GM18520 (cell line): Measurements from ENCODE around the gene CCNYL1.

Experiments used
- ATAC-seq: cut with Tn5 transposase; IDR thresholded peaks from one replicate; pipeline ENCODE4 v1.9.1; 2021; ENCODE audit not compliant: unreplicated experiment

The CCNYL1 gene

DNA sequence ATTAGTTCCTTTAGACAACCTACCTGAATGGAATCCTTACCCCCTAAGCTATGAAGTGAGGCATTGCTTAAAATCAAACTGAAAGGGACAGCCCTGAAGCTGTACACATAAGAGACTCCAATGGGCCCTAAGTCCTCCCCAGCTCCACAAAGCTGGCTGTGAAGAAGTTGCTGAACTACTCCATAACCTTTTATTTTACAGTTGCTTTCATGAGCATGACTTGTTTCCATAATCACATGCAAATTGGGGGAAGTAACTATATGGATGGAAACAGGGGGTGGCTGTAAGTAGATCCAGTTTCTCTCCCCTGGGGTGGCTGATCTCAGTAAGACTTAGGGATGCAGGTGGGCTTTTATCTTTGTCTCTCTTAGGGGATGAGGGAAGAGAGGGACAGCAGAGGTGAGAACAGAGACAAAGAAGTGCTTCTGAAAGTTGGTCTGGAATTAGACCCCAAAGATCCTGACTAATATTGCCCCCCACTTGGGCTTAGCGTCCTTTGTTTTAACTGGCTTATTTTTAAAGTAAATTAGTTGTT lies 52.7 kb downstream of the CCNYL1 start:
- ATAC-seq, result no peak

DNA sequence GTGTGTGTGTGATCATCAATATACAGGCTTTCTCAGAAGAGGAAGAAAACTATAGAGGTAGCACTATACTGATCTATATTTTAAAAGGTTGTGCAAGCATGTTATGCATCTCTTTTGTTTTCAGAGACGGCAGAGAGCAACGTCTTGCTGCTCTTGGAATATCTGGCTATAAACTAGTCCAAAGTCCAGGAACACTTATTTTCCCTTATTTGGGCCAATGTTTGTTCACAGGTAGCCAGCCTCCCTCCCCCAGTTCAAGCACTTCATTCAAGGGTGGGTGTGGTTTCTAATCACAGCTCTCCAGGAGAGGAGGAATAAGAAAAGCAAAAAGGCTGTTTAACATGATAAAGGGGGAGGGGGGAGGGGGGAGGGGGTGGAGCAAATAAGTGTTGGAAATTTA lies 54.1 kb downstream of the CCNYL1 start:
- ATAC-seq, result no peak

DNA sequence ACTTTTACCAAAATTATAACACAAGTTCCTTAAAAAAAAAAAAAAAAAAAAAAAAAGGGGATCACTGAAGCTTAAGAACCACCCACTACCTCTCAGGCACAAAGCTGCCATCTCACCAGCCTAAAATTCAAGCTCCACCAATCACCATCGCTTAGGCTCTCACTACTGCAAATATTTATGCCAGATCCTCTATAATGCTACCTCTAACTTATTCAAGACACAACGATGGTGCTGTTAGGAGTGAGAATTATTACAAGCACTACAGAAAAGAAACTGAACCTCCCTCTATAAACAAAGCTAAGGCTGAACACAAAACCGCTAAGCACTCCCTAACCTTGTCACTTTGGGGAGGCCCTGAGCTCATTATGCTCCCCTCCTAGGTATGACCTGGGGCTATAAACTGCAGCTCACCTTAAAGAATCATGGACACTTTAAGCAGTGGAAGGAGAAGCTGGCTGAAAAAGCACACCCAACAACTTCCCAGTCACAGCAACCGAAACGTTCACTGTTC lies 54.7 kb downstream of the CCNYL1 start:
- no peak for ATAC-seq

DNA sequence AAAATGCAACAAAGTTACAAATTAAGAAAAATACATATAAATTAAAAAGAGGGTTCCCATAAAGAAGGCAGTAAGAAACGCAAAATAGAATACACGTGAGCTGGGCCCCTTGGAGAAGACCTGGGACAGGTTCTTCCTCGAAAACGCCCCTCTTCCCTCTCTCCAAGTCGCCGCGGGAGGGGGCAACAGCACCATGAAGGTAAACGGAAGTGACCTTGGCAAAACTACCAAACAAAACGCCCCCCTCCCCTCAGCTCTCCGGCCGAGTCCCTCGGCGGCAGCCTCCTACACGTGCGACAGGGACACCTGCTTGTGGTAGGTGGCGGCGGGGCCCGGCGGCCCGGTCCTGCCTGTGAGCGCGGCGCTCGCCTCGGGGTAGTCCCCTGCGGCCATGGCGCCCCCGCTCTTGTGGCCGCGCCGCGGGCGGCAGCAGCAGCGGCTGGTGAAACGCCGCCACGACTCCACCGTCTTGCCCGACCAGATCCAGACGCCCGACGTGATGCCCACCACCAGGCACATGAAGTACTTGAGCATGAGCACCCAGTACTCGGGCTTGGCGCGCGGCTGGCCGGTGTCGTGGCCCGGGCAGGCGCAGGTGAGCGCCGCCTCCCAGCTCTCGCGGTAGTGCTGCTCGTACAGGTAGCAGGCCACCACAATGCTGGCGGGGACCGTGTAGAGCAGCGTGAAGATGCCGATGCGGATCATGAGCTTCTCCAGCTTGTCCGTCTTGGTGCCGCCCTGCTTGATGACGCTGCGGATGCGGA lies 55.4 kb downstream of the CCNYL1 start:
- no peak for ATAC-seq

DNA sequence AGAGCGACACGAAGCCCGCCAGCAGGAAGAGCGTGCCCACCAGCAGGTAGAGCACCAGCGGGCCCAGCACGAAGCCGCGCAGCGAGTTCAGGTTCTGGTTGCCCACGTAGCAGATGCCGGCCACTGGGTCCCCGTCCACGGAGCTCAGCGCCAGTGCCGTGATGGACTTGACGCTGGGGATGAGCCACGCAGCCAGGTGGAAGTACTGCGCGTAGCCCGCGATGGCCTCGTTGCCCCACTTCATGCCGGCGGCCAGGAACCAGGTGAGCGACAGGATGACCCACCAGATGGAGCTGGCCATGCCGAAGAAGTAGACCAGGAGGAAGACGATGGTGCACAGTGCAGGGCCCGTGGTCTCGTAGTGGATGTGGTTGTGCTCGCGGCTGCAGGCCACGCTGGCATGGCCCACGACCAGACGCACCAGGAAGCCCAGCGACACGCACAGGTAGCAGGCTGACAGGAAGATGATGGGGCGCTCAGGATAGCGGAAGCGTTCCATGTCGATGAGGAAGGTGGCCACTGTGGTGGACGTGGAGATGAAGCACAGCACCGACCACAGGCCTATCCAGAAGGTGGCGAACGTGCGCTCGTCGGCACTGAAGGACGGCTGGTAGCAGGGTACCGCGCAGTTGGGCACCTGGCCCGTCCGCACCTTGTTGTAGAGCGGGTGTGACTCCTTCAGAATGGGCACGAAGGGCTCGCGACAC lies 56.2 kb downstream of the CCNYL1 start:
- ATAC-seq, result no peak

DNA sequence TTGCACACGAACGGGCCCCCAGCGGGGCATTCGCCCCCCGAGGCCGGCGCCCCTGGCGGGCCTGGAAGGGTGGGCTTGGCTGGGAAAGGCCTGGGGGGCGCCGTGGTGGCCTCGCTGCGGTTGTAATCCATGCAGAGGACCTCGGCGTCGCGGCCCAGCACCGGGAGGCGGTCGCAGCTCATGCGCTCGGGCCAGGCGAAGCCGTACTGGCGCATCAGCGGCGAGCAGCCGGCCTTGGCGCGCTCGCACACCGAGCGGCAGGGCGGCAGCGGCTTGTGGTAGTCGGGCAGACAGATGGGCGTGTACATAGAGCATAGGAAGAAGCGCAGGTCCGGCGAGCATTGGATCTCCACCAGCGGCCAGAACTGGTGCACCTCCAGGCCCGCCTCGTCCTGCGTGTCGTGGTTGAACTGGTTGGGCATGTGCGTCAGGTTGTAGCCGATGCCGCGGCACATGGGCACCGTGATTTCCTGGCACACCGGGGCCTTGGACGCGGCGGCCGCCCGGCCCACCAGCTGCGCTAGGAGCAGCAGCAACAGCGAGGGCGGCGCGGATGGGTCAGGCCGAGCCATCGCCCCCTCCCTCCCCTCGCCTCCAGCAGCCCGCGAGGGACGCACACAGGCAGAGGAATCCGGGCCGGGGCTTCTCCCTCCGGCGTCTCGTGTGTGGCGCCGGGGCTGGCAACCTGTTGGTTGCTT lies 56.9 kb downstream of the CCNYL1 start:
- no peak for ATAC-seq

DNA sequence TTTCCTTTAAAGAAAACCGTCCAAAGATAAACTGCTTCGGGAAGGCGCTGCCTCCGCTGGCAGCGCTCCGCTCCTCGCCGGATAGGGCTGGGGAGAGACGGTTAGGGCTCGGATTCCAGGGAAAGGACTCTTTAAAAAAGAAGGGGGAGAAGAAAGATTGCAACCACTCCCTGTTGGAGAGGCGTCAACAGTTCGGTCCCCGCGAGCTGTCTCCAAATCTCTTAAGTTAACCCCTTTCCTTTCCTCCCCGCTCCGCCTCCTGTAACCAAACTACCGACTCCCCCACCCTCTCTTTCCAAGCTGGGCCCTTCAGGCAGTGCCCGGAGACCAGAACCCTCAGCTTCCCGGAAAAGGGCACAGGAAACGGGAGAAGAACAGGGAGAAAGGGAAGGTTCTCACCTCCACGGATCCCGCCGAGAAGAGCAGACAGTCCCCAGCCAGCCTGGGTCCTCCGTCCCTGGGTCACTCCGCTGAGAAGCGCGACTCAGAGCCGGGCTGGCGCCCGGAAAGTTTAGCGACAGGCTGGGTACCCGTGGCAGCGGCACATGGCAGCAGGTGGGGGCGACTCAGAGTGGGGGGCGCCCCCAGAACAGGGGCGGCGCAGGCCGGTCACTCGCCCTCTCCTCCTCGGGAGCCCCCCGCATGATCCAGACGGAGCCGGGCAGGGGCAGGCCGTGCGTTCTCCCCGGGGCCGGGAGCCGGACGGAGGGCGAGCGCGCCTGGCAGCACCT lies 57.6 kb downstream of the CCNYL1 start:
- no peak for ATAC-seq

DNA sequence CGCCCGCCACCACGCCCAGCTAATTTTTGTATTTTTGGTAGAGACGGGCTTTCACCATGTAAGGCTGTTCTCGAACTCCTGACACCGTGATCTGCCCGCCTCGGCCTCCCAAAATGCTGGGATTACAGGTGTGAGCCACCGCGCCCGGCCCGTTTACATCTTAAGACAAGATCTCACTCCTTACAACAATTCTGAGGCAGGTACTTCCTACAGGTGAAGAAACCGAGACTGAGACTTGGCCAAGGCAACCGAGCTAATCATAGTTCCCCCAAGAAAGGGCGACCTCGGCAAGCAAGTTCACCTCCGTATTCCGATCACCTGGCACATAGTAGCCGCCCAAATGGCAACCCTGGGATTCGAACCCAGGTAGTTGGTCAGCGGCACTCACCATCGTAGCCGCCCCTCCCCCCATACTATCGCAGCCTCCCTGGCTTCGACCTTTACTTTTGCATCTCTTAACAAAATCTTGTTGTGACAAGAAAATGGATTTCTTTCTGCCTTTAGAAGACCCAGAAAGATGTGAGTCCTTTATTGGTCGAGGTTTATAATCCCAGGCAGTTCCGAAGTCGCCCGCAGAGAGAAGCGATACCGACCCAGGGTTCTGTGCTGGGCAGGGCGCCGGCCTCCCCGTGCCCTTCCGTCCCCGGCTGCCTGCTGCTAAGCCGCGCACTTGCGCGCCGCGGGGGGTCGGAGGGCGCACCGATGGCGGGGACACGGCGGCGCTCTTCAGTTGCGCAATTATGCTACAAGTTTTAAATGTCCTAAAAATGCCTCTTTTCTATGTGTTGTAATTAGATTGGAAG lies 59.4 kb downstream of the CCNYL1 start:
- no peak for ATAC-seq

DNA sequence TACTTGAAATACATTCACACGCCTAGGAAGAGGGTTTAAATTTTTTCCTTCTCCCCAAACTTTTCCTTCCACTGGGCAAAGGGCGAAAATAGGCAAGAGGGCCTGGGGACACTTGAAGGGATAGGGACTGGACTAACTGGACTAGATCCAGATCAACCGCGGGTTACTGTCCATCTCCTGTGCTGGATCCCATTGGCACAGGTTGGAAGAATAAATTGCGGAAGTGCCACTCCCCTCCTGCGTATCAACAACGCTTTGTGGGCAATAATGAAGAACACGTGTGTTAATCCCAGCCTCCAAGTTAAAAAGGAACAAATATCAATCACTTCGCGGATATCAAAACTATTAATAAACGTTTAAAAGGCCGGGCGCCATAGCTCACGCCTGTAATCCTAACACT lies 60.0 kb downstream of the CCNYL1 start:
- no peak for ATAC-seq

DNA sequence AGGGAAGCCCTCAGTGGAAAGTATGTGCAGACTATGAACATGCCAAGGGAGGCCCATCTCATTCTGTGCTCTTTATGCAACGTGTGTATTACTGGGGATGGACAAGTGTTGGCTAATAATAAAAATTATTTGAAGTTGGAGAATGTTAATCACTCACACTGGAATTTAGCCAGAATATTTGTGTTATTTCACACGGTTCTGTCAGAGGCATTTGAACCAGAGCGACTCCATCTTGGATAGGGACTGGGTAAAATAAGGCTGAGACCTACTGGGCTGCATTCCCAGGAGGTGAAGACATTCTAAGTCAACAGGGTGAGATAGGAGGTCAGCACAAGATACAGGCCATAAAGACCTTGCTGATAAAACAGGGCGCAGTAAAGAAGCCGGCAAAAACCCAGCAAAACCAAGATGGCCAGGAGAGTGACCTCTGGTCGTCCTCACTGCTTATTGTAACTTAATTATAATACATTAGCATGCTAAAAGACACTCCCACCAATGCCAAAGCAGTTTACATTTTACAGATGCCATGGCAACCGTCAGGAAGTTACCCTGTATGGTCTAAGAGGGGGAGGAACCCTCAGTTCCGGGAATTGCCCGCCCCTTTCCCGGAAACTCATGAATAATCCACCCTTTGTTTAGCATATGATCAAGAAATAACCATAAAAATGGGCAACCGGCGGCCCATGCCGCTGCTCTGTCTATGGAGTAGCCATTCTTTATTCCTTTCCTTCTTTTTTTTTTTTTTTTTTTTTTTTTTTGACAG lies 60.8 kb downstream of the CCNYL1 start:
- ATAC-seq, result no peak

DNA sequence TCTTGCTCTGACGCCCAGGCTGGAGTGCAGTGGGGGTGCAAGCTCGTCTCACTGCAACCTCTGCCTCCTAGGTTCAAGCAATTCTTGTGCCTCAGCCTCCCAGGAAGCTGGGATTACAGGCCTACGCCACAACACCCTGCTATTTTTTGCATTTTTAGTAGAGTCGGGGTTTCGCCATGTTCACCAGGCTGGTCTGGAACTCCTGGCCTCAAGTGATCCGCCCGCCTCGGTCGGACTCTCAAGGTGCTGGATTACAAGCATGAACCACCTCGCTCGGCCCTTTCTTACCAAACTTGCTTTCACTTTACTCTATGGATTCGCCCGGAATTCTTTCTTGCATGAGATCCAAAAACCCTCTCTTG lies 61.4 kb downstream of the CCNYL1 start:
- no peak for ATAC-seq

DNA sequence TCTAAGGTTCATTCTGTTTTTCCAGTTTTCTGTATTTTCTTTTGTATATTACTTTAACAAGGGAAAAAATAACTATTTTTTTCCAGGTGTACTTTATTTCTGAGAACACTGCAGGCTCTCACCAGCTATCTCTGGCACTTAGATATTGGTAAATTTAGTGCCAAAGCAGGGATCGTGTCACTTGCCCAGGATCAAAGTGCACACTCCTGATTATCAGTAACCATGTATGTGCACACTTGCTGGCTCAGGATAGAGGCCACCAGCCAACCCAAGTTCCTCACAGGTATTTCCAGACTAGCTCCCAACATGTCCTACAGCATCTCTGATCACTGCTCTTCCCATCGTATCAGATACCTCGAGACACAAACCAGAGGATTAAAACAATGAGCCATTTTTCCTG lies 64.0 kb downstream of the CCNYL1 start:
- ATAC-seq, result no peak

DNA sequence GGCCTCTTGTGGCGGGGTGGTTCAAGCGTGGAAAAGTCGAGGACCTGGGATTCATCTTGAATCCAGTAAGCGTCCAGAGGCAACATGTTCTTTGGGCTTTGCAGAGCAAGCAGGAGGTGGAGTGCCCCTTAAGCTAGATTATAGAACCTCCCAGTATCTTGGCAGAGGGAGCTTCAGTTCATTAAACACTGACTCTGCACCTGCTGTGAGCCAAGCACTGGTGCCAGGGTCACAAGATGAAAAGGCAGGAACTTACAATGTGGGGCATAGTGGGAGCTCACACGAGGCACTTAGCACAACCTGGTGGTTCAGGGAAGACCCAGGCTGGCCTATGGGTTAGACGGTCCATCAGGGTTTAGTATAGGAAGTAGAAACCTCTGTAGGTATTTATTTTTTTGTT lies 65.7 kb downstream of the CCNYL1 start:
- ATAC-seq, result no peak

DNA sequence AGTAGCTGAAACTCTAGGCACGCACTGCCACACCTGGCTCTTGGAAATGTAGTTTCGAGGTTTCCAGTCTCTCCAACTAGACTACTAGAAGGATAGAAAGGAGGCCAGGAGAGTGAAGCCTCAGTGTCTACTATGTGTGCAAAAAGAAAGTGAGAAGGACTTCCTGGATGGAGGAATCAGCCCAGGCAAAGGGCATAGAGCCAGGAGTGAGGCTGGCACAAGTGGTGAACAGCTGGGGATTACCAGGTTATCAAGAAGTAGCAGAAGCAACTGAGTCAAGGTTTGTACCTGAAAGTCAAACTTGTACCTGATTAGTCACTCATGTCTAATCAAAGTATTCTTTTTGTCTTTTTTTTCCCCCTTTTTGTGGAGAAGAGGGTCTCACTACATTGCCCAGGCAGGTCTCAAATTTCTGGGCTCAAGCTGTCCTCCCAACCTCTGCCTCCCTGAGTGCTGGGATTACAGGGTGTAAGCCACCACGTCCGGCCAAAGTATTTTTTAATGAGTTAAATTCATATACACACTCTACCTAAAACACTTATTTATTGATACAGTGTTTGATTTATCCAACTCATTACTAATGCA lies 67.0 kb downstream of the CCNYL1 start:
- no peak for ATAC-seq

DNA sequence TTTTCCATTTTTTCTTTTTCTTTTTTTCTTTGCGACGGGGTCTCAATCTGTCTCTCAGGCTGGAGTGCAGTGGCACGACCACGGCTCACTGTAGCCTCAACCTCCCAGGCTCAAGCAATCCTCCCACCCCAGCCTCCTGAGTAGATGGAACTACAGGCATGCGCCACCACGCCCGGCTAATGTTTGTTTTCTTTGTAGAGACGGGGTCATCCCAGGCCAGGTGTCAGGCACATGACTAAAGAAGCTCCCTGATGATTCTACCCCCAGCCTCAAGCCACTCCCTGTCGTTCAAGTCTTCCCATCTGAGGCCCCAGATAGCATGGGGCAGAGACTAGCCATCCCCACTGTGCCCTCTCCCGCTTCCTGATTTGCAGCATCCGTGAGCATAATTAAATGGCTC lies 68.1 kb downstream of the CCNYL1 start:
- ATAC-seq, result no peak

DNA sequence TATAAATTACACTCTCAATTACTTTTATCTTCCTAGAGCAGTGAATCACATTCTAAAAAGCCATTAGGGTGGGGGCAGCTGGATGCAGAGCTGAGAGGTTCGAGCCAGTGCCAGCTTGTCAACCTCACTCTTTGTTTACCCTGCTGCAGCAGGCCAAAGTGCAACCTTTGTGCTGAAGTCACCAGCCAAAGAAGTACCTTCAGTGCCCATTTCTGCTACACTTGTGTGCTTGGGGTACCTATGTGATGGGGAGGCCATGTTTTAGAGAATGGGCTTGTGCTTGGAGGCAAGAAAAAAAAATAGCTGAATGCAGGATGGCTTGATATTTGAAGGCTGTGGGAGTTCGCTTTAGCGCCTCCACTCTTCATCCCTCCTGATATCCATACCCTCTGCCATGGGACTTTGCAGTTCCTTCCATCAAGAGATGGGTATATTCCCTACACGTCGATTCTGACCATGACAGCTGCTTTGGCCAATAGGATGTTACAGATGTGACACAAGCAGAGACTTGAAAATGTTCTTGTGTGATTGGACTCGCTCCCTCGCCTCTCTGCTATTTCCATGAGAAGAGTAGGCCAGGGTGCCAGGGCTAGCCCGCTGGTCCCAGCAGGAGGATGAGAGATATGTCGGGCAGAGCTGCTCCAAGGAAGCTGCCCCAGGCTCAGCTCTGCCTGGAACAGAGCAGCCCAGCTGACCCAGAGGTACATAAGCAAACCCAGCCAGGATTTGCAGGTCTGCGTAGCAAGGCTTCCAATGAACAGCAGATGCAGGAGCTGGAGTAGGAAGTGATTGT lies 71.0 kb downstream of the CCNYL1 start:
- ATAC-seq, result no peak

DNA sequence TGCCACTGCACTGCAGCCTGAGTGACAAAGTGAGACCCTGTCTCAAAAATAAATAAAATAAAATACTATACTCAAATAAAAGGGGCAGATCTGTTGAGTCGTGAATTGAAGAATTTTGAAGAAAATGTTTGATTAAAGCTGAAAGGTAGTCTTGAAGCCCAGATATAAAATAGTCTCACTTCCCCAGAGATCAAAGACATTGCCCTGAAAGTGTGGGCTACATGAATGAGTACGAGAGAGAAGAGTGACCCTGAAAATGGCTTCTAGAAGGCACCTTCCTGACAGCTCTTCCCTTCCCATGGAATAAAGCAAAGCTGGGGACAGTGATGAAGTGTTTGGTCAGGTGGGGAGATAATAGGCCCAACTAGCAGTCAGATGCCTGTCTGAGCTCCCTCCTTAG lies 72.1 kb downstream of the CCNYL1 start:
- no peak for ATAC-seq

DNA sequence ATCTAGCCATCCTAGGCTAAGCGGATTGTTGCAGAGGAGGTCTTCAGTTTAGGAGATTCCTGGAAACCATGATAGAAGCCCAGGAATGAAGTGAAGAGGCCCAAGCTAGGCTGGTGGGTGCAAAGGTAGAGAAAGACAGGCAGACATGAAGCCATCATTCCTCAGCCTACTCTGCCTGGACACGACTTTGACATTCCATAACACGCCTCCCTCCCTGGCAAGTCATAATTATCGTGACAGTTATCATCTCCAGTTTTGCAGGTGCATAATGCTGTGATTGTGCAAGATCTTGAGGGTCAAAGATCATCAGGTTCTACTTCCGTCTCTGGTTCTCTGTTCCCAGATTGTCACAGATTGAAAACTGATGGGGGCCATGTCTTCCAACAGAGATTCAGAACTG lies 73.5 kb downstream of the CCNYL1 start:
- no peak for ATAC-seq
